ENCODE data around the gene NHERF1. TPM values are rescaled to one million over a fixed set of nuclear protein-coding genes. Genes with fewer than 3 reads are reported as not detected.

The NHERF1 gene
- polyA plus RNA-seq (ENCODE audit: insufficient read length in 4 of 4) = 100 to 1,000 TPM; 153 to 188 (median 177) TPM

DNA sequence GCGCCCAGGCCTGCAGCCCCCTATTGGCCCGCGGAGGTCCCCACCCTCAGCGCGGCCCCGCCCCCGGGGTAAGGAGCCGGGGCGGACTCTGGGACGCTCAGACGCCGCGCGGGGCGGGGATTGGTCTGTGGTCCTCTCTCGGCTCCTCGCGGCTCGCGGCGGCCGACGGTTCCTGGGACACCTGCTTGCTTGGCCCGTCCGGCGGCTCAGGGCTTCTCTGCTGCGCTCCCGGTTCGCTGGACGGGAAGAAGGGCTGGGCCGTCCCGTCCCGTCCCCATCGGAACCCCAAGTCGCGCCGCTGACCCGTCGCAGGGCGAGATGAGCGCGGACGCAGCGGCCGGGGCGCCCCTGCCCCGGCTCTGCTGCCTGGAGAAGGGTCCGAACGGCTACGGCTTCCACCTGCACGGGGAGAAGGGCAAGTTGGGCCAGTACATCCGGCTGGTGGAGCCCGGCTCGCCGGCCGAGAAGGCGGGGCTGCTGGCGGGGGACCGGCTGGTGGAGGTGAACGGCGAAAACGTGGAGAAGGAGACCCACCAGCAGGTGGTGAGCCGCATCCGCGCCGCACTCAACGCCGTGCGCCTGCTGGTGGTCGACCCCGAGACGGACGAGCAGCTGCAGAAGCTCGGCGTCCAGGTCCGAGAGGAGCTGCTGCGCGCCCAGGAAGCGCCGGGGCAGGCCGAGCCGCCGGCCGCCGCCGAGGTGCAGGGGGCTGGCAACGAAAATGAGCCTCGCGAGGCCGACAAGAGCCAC is at the start of gene NHERF1:
TSS of gene NHERF1 (plus strand) at position 100 of the 750 bp plus-strand sequence. CDS start at position 319, 219 bp downstream.
- peak in 1 of 4 donors; percentile 88 for DNase-seq (ENCODE audit: low read depth in 4 of 4, low spot score in 2 of 4)

- DNase-seq (ENCODE audit: low read depth in 4 of 4, low spot score in 2 of 4) = no peak
Observed at GRCh38 chr17:74699236-74699635, 49.2 kb upstream of the NHERF1 start.

DNA sequence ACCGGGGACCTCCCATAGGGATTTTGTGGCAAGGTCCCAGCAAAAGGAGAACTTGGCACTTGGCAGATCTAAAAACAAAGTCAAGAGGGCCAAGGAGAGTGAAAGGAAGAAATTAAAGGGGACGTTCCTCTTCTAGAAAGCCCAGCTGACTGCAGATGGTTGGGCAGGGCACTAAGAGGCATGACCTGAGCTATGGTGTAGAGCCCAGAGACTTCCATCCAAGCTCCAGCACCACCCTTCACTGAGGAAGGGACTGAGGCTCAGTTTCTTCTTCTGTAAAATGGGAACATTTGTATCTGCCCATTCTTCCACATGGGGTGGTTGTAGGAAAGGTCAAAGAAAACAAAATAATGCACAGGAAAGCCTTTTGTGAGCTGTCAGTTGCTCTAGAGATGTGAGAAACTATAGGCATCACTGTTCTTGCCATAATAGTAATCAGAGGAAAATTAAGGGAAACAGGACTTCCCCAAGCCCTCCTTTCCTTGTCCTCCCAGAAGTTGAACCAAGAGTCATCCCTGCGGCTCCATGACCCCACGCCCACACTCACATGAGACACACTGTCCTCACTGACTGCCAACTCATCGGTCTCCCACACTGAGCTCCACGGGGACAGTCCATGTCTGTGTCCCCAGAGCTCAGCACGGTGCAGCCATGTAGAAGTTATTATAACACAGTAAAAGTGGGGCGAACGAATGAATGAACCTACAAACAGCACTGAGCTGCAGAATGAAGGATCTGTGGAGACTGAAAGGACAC is 46.1 kb upstream of the NHERF1 start:
- DNase-seq (ENCODE audit: low read depth in 4 of 4, low spot score in 2 of 4) = no peak

DNA sequence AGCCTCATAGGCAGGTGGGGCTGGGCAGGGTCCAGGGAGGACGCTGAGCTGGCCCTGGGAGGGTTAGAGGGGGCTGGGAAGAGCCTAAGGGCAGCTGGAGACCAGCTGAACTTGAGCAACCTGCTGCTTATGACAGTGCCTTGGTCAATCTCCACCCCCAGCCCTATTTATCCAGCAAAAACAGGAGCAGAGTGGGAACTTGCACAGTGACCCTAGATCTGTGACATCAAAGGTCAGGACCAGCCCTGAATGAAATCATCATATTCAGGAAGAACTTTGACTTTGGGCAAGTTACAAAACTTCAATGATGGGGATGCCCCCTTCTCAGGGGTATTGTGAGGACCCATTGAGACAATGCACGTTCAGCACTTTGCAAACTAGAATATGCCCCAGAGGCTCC is 45.1 kb upstream of the NHERF1 start:
- no peak for DNase-seq (ENCODE audit: low read depth in 4 of 4, low spot score in 2 of 4)

DNA sequence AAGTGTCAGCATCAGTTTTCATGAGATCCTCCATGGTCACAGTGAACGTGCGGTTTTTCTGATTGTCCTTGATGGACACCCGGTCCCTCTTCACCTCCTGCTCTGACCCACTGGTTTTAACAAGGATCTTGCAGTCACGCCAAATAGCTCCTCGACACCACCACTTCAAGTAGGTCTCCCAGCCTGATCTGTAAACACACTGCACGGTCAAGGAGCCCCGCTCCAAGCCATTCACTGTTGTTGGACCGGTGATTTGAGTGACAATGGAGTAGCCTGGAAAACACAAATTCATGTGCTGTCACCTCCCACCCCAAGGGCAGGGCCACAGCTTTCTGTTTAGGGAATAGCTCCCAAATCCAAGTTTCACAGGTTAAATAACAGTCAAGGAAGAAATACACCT is 43.9 kb upstream of the NHERF1 start:
- no peak for DNase-seq (ENCODE audit: low read depth in 4 of 4, low spot score in 2 of 4)

DNA sequence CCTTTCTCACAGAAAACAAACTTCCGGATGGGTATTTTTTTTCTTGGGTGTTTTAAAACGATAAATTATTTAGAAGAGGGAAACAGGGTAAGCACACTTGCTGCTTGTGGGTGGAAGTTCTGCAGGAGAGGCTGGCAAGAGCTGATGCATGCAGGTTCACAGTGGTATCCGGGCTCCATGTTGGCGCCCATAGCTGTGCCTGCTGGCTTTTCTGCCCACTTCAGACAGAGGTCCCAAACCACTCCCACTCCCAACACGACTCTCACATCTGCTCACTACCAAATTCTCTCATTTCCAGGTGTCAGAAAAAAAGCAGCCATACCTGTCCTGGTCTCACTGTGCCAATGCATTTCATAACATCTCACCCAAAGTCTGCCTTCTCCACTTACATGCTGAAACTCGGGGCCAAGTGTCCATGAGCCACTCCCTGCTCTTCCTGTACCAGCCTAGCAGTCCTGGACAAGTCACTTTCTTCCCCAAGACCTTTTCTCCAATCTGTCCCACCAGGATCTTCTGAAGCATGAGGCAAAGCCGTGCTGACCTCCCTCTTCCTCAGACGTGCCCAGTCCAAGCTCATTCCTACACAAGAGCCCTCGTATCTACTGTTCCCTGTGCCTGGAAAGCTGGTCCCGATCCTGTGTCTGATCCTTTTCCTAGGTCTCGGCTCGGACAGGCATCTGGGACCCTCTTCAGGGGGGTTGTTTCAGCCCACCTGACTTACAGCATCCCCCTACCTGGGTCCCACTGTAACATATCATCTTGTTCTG is 37.2 kb upstream of the NHERF1 start:
- no peak for DNase-seq (ENCODE audit: low read depth in 4 of 4, low spot score in 2 of 4)

- no peak for DNase-seq (ENCODE audit: low read depth in 4 of 4, low spot score in 2 of 4)
Observed at GRCh38 chr17:74712301-74712700, 36.1 kb upstream of the NHERF1 start.

DNA sequence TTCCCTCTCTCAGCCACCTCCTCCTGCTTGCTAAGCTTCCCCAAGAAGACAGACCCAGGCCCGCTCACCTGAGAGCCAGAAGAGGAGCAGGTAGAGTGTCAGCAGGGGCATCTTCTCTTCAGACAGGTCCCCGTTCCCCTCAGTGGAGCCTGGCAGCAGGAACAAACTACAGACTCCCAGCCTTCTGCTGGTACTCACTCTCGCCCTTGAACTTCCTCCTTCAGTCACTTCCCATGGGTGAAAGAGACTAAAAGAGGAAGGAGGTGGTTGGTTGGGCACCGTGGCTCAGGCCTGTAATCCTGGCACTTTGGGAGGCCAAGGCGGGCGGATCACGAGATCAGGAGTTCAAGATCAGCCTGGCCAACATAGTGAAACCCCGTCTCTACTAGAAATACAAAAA is 35.7 kb upstream of the NHERF1 start, which contains the start of gene CD300LF:
TSS of gene CD300LF (minus strand) at position 168 of the 400 bp plus-strand sequence. CDS start at position 111, 57 bp downstream.
- no peak for DNase-seq (ENCODE audit: low read depth in 4 of 4, low spot score in 2 of 4)

- no peak for DNase-seq (ENCODE audit: low read depth in 4 of 4, low spot score in 2 of 4)
Observed at GRCh38 chr17:74713171-74713755, 35.2 kb upstream of the NHERF1 start.

DNA sequence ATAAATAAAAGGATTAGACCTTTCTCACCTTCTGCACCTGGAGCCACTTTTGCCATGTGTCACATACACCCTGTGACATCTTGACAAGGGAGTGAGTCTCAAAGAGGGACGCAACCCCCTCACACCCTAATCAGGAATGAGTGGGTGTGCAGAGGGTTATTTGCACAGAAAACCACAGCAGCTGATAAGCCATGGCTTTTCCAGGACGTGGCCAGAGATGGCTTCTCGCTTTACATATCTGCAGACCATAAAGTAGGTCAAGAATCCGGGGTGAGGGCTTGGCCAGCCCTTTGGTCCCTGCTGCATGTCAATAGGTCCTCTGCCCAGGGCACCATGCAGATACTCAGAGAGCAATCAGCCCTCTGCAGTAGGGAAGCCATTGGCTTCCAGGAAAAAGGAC is 33.3 kb upstream of the NHERF1 start:
- no peak for DNase-seq (ENCODE audit: low read depth in 4 of 4, low spot score in 2 of 4)

DNA sequence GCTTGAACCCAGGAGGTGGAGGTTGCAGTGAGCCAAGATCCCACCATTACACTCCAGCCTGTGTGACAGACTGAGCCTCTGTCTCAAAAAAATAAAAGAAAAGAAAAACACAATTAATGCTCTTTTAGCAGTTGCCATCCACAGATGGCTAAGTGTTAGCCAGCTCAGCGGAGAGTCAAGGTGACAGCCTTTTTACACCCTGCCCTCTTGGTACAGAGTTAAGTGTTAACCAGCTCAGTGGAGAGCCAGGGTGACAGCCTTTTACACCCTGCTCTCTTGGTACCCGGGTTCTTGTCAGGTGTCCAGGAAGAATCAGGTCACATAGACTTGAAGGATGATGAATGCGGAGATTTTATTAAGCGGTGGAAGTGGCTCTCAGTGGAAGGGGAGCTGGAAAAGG is 27.9 kb upstream of the NHERF1 start:
- no peak for DNase-seq (ENCODE audit: low read depth in 4 of 4, low spot score in 2 of 4)

DNA sequence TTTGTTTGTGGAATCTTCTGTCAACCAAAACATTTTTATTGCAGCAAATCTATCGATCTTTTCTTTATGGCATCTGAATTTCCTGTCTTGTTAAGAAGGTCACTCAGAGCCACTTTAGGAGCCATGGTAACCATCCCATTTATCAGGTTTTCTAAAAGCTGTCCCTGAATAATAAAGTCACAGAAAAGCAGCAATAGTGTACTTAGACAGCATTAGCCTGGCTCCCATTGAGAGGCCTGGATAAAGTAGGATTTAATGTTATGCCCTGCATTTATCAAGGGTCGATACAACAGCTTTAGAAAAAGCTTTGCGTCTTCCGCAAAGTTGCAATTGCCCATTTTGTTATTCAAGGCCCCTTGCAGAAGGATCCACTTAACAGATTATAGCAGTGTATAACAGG is 25.6 kb upstream of the NHERF1 start:
- no peak for DNase-seq (ENCODE audit: low read depth in 4 of 4, low spot score in 2 of 4)

DNA sequence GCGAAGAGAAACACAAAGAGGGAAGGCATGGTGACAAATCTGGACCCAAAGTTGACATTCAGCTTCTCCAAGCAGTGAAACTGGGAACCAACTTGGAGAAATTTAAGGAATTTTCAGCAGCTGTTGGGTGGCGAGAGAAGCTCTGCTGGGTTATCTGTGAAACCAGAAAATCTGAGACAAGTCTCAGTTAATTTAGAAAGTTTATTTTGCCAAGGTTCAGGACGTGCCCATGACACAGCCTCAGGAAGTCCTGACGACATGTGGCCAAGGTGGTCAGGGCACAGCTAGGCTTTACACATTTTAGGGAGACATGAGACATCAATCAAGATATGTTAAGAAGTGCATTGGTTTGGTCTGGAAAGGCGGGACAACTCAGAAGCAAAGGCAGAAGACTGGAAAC is 24.5 kb upstream of the NHERF1 start:
- DNase-seq (ENCODE audit: low read depth in 4 of 4, low spot score in 2 of 4) = no peak

- no peak for DNase-seq (ENCODE audit: low read depth in 4 of 4, low spot score in 2 of 4)
Observed at GRCh38 chr17:74725111-74725510, 23.3 kb upstream of the NHERF1 start.

DNA sequence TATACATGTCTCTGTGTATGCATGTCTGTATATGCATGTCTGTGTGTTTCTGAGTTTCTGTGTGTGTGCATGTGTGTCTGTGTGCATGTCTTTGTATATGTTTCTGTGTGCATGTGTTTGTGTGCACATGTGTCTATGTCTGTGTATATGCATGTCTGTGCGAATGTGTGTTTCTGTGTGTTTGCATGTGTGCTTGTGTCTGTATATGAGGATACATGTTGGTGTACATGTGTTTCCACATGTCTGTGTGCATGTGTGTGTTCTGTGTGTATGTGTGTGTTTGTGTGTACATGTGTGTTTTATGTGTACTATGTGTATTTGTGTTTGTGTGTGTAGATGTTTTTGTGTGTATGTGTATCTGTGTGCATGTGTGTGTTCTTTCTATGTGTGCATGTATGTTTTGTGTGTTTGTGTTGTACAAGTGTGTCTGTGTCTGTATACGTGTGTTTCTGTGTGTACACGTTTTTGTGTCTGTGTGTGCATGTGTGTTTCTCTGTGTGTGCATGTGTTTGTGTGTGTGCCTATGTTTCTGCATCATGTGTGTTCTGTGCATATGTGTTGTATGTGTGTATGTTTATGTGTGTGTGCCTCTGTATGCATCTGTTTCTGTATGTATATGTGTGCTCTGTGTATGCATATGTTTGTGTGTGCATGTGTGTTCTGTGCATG is 20.3 kb upstream of the NHERF1 start:
- no peak for DNase-seq (ENCODE audit: low read depth in 4 of 4, low spot score in 2 of 4)

DNA sequence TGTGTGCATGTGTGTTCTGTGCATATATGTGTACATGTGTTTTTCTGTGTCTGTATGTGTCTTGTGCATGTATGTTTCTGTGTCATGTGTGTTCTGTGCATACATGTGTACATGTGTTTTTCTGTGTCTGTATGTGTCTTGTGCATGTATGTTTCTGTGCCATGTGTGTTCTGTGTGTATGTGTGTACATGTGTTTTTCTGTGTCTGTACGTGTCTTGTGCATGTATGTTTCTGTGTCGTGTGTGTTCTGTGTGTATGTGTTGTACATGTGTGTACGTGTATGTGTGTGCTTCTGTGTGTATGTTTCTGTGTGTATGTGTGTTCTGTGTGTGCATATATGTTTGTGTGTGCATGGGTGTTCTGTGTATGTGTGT is 19.7 kb upstream of the NHERF1 start:
- no peak for DNase-seq (ENCODE audit: low read depth in 4 of 4, low spot score in 2 of 4)

DNA sequence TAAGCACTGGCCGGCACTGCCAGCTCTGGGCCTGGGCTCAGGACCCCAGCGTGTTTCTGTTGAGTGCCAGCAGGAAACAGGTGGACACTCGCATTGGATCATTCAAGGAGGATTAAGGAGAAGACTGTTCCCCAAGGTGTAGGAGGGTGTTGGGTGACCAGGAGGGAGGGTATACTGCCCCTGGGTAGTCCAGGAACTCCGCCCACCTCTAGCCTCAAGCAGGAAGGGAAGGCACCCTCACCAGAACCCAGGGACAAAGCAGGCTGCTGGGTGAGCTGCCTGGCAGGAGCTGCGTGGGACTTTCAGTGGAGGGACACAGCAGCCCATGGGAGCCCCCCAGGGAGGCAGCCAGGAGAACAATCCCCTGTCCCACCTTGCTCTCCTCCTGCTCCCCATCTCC is 19.1 kb upstream of the NHERF1 start:
- DNase-seq (ENCODE audit: low read depth in 4 of 4, low spot score in 2 of 4) = no peak

- DNase-seq (ENCODE audit: low read depth in 4 of 4, low spot score in 2 of 4) = no peak
Observed at GRCh38 chr17:74729866-74730265, 18.6 kb upstream of the NHERF1 start.

- no peak for DNase-seq (ENCODE audit: low read depth in 4 of 4, low spot score in 2 of 4)
Observed at GRCh38 chr17:74730491-74731346, 17.7 kb upstream of the NHERF1 start.

DNA sequence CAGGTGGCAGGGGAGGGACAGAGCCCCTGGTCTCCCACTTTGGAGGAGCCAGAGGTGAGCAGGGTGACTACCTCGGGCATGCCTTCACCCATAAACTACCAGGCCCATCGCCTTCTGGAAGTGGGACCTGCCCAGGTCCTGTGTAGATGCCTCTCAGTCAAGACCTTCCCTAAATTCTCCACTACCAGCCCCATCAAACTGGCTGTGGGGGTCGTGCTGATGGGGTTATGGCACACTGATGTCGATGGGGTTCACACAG is 17.2 kb upstream of the NHERF1 start:
- DNase-seq (ENCODE audit: low read depth in 4 of 4, low spot score in 2 of 4) = no peak

Measured in left renal cortex interstitium (tissue), 4 donors.